GM19372 (cell line): Measurements from ENCODE around the gene SRPK3.

ENCODE experiments used
- ATAC-seq: cut with Tn5 transposase; IDR thresholded peaks from one replicate; pipeline ENCODE4 v1.9.1; 2021; ENCODE audit warnings: mild to moderate bottlenecking, low read depth, moderate library complexity; ENCODE audit not compliant: unreplicated experiment

The SRPK3 gene

DNA sequence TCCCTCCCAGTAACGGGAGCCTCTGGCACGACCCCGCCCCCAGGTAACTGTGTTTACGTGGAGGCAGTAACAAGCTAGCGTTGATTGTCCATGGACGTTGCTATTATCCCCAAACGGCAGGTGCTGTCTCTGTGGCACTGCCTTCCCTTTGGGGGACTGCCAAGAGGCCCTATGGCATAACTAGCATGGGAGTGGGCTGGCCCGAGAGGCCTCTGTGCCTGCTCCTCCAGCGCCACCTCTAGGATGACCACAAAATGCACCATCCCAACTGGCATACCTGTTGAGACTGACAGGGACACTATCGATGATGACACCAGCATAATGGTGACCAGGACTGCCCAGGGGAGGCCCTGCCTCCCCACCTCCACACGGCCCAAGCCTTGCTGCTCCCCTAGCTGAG, 1.5 kb downstream of the SRPK3 start:
- ATAC-seq = no peak

DNA sequence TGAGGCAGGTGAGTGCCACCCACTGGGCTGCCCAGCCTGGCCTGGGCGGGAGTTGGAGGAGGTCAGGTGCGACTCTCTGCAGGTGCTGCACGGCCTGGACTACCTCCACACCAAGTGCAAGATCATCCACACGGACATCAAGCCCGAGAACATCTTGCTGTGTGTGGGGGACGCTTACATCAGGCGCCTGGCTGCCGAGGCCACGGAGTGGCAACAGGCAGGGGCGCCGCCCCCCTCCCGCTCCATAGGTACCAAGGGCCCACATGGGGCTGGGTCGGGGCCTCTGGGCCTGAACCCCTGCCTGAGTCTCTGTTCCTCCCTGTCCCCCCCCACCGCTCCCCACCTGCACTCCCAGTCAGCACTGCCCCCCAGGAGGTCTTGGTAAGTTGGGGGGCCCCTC, 2.0 kb downstream of the SRPK3 start:
- ATAC-seq = no peak

DNA sequence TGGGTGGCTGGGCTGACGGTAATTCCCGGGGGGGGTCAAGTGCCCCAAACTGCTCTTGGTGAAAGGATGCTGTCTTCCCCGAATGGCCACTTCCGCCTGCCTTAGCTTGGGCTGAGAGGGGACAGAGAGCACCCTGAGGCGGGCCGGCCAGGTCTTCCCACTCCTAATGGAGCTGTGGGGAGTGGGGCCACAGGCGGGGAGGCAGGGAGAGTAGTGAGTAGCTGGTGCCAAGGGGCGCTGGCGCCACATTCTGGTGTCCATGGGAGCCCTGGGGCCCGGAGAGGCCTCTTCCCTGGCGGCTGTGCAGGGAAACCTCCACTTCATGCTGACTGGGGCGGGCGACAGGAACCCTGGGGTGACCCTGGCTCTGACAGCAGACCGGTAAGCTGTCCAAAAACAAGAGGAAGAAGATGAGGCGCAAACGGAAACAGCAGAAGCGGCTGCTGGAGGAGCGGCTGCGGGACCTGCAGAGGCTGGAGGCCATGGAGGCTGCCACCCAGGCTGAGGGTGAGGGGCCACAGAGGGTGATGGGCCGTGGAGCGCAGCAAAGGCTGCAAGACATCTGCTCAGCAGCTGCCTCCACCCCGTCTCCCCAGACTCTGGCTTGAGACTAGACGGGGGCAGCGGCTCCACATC, 2.7 kb downstream of the SRPK3 start:
- ATAC-seq = no peak

- no peak for ATAC-seq
Observed at GRCh38 chrX:153784325-153784967, 3.6 kb downstream of the SRPK3 start.

DNA sequence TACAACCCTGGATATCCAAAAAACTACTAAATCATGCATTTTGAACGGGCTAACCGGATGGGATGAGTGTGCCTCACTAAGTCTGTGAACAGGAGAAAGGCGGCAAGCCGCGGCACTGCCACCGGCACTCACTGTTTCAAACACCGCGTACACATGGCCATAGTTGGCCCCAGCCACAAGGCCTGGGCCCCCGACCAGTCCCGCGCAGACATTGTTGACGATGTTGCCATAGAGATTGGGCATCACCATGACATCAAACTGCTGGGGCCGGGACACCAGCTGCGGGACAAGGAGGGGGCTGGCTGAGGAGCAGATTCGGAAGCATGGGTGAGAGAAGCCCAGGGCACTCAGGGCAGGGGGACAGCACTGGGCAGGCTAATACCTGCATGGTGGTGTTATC, 5.8 kb downstream of the SRPK3 start:
- ATAC-seq = no peak

DNA sequence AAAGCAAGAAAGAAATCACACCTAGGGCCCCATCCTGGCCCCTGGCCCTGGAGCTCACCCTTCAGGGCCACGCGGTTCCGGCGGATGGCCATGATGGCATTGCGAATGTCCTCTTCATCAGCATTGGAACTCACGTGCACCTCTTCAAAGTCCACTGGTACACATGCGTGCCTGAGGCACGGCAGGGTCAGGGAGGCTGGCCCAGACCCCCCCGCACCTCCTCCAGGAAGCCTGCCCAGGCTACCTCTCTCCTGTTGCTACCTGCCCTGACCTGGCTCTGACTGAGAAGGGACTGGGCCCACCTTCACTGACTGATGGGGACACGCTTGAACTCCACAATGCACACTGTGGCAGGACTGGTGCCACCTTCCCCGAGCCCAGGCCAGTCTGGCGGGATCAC, 8.8 kb downstream of the SRPK3 start:
- no peak for ATAC-seq

DNA sequence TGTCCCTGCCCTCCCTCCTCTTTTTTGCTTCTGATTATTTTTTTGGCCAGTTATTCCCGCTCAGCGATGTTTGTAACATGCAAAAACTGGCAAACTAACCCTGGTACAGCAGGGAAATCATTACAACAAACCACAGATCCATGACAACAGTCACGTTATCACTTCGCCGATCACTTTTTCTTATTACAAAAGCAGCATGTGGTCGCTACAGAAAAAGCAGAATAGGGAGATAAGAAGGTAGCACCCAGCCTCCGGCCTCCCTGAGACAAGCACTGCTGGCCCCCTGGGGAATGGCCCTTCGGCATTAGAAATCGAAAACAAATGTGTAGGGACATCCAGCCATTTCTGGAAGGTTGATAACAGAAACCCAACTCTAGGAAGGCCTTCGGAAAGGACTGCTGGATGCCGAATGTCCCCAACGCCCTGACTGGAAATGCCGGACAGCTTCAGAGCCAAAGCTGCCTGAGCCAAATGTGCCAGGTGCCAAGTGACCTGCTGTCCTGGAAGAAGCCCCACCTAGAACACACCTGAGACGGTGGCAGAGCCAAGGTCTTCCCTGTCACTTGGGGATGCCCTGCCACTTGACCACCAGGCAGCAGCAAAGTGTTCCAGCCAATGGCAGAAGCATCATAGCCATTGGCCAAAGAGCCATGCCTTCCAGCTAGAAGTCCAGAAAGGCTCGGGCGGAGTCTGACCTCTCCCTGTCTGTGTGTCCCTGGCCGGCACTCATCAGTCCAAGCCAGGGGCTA, 10.4 kb downstream of the SRPK3 start:
- ATAC-seq = no peak

DNA sequence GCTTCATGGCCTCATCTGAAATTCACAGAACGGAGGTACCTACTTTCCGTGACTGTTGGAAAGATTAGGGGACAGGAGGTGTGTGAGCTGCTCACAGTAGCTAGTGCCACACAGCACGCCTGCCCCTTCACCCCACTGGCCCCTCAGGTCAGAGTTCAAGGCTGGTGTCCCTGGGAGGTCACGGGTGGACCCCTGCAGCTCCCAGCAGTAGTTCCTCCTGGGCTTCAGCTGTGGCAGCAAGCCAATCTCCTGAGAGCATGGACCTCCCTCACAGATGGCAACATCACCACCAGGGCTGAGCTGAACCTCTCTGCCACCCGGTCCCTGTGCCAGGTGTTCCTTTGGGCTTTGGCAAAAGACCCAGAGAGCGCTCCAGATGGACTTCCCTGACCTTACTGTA, 11.5 kb downstream of the SRPK3 start:
- no peak for ATAC-seq

GRCh38 chrX:153793291-153793690, 12.4 kb downstream of the SRPK3 start:
- no peak for ATAC-seq

- ATAC-seq = peak; percentile 91
Observed at GRCh38 chrX:153794018-153794896, 13.4 kb downstream of the SRPK3 start, which contains the start of the genes IDH3G and SSR4. Gene IDH3G (minus strand): TSS chrX:153794375. CDS start chrX:153794326, 49 bp downstream. Gene SSR4 (plus strand): TSS chrX:153794668. CDS start chrX:153794688, 20 bp downstream.

DNA sequence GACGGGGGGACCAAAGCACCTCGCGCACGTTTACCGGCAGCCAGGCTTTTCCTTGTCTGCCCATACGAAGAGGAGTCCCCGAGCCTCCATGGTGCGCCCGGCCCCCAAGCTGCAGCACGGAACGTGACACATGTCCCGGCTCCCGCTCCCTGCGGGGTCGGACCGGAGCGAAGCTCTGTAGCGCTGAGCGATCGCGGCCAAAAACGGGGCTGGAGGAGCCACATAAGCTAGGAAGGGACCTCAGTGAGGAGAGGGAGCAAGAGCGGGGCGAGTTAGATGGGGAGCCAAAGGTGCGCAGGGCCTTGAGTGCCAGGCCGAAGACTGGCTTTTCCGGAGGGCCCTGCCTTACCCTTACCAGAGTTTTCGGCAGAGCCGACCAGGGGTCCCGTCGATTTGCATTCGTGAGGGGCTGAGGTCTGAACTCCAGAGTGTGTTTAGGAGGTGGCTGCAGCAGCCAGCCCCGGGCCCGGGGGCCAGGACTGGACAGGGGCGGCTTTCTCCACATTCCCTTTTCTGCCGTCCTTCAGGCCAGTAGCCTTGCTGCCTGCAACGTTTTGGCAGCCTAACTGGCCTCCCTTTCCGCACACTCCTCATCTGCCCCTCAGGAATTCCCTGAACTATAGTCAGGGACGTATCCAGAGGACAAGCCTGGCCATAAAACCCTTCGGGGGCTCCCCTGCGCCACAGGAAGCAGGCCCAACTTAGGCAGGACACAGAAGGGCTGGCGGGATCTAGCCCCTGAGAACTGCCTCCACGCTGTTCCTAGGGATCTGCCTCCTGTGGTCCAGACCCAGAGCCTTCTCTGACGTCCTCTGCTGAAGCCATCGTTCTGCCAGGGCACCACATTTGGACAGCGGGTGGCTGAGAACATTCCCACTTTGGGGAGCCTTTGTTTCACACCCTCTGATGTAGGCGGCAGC, 14.3 kb downstream of the SRPK3 start:
- ATAC-seq = no peak

DNA sequence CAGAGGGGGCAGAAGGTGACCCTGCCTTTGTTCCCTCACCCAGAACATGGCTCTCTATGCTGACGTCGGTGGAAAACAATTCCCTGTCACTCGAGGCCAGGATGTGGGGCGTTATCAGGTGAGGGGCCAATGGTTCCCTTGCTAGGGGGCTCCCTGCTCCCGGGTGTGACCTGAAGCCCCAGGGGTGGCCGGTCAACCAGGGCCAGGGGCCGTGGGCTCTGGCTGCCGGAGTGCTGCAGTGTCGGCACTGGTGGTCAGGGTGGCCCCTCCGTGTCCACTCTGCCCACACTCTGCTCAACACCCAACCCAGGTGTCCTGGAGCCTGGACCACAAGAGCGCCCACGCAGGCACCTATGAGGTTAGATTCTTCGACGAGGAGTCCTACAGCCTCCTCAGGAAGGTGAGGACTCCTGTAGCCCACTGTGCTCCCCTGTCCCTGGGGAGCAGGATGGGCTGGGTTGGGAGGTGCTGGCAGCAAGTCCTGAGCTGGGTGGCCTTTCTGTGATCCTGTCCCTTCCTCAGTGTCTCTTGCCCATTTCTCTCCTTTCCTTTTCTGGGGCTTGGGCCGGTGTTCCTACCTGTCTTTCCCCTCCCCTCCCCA, 16.7 kb downstream of the SRPK3 start:
- ATAC-seq = no peak

DNA sequence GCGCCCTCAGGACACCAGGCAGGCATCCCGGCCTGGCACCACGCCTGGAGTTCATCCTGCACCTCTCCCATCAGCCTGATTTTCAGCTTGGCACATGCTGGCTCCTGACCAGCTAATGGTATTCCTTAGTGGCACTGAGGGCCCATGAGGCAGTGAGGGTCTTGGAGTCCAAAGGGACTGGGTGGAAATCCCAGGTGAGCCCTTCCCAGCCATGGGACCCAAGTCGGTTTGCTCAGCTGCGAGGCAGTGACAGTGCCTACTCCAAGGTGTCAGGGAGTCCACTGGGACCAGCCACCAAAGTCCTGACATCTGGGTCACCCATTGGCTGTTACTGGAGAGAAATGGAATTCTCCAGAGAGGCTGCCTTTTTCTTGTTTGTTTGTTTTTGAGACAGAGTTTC, 18.5 kb downstream of the SRPK3 start:
- ATAC-seq = no peak

DNA sequence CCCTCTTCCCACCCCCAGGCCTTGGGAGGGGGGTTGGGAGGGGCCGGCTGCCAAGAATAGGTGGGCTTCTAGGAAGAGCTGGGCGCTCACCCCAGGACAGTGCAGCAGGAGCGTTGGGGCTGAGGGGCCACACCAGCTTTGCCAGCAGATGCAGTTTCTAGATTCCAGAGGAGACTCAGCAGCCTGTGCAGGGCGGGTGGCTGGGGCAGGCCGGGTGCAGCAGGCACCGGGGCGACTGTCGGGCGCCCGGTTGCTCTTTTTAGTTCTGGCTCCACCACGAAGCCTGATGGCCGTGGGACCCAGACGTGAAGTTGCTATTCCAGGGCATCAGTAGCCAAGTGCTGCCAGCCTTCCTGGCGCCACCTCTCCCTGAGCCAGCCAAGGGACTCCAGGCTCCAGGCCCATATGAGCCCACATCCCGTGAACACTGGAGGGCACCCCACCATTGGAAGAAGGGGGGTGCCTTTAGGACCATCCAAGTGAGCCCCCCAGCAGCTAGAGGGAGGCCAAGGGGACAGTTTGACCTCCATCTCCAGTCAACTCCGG, 19.4 kb downstream of the SRPK3 start:
- no peak for ATAC-seq

DNA sequence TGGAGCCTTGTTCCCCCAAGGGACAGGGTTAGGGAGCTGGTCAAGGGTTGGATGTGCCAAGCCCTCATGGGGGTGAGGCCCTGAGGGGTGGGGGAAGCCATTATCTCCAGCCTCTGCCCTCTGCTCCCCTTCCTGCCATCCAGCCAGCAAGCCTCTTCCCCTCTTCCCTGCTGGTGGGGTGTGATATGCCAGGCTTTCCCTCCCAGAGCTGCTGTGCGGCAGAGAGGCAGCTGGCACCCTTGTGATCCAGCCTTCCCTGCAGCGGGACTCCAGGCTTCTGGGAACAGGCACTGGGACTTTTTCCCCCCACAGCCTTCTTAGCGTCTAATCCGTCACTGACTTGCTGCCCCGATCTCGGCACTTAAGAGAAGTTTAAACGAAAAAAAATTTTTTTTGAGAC, 19.9 kb downstream of the SRPK3 start:
- no peak for ATAC-seq

DNA sequence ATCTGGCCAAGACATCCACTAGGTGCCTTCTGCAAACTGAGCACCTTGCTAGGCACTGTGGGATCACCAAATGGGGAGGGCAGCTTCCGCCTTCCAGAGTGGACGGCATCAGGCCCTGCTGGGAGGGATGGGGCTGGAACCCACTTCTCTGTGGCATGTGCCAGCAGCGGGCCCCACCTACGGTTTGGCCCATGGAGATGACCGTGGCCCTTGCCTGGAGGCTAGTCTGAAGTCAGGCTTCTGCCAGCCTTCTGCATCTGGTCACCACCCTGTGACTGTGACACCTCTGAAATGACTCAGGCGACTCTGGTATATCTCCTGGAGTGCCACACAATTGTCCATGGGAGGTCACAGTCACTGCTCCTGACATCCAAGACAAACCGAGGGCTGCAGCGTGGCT, 20.8 kb downstream of the SRPK3 start:
- ATAC-seq = no peak

DNA sequence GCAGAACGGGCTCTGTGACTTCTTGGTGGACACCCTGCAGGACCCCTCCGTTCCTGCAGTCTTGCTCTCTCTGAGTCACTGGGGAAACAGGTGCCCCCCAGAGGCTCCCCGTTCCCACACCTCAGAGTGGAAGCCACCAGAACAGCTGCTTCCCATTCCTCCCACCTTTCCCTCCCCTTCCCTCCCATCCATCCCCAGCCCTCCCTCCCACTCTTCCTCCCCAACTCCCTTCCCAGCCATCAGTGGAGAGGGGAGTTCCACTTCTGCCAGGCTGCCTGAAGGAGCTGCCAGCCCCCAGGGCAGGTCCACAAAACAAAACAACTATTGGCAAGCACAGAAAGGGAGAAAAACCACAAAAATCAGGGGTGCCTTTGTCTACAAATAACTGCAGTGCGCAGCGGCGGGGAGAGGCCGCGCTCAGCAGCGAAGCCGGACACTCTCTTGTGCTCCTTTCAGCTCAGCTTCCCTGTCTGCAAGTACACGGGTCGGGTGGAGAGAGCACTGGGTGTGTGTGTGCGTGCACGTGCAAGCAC, 21.7 kb downstream of the SRPK3 start:
- ATAC-seq = no peak

GRCh38 chrX:153803211-153804099, 22.6 kb downstream of the SRPK3 start:
- no peak for ATAC-seq
